GM21619 (cell line): ENCODE results near the gene CDC45.
A peak's percentile ranks its signal among the peaks of the same experiment; 100 is the strongest.

Experiments used
- ATAC-seq: cut with Tn5 transposase; IDR thresholded peaks from one replicate; pipeline ENCODE4 v1.9.1; 2021; ENCODE audit not compliant: unreplicated experiment

CDC45 gene

GRCh38 chr22:19467912-19468311 is 11.8 kb upstream of the CDC45 start:
- ATAC-seq: no peak

GRCh38 chr22:19469421-19469820 is 10.3 kb upstream of the CDC45 start:
- ATAC-seq: no peak

GRCh38 chr22:19470010-19470409 is 9.7 kb upstream of the CDC45 start:
- no peak for ATAC-seq

GRCh38 chr22:19471572-19471971 is 8.1 kb upstream of the CDC45 start:
- no peak for ATAC-seq

GRCh38 chr22:19472233-19472632 is 7.5 kb upstream of the CDC45 start:
- no peak for ATAC-seq

GRCh38 chr22:19473578-19473977 is 6.1 kb upstream of the CDC45 start:
- no peak for ATAC-seq

GRCh38 chr22:19476023-19476422 is 3.7 kb upstream of the CDC45 start:
- no peak for ATAC-seq

GRCh38 chr22:19477321-19478044 is 2.2 kb upstream of the CDC45 start:
- no peak for ATAC-seq

- ATAC-seq: peak; percentile 1
Measured at GRCh38 chr22:19478045-19478900, 1.4 kb upstream of the CDC45 start.

GRCh38 chr22:19478901-19479354 is 792 bp upstream of the CDC45 start, which contains the start of gene UFD1:
UFD1 (minus strand) TSS chr22:19479193; CDS start chr22:19479085, 108 bp downstream.
- ATAC-seq: peak; percentile 45

- ATAC-seq: peak; percentile 3
Measured at GRCh38 chr22:19480173-19480568, 451 bp downstream of the CDC45 start.

- ATAC-seq: no peak
Measured at GRCh38 chr22:19480789-19481188, 1.1 kb downstream of the CDC45 start.

GRCh38 chr22:19482297-19482696 is 2.6 kb downstream of the CDC45 start:
- no peak for ATAC-seq

- ATAC-seq: no peak
Measured at GRCh38 chr22:19483481-19484244, 3.9 kb downstream of the CDC45 start.

- ATAC-seq: no peak
Measured at GRCh38 chr22:19488285-19488684, 8.6 kb downstream of the CDC45 start.

- no peak for ATAC-seq
Measured at GRCh38 chr22:19488884-19489843, 9.4 kb downstream of the CDC45 start.

- ATAC-seq: no peak
Measured at GRCh38 chr22:19490628-19491230, 11.0 kb downstream of the CDC45 start.

- ATAC-seq: no peak
Measured at GRCh38 chr22:19492504-19493174, 12.9 kb downstream of the CDC45 start.

- no peak for ATAC-seq
Measured at GRCh38 chr22:19494001-19494560, 14.4 kb downstream of the CDC45 start.
